GM19023 (cell line): ENCODE measurements around the gene CFAP161.
"Not testable (repeated sequence)": the region's sequence is repeated elsewhere in the genome, so short reads cannot be mapped to it uniquely, and the experiment has no call there.

Source experiments
- ATAC-seq: cut with Tn5 transposase; IDR thresholded peaks from one replicate; pipeline ENCODE4 v1.9.1; 2021; ENCODE audit warnings: mild to moderate bottlenecking, moderate library complexity; ENCODE audit not compliant: unreplicated experiment

CFAP161 gene

GRCh38 chr15:81106560-81106959 lies 27.5 kb upstream of the CFAP161 start:
- ATAC-seq = no peak

- ATAC-seq = no peak
These were observed 26.2 kb upstream of the CFAP161 start for GRCh38 chr15:81107889-81108288.

- ATAC-seq = no peak
These were observed 25.6 kb upstream of the CFAP161 start for GRCh38 chr15:81108427-81108826.

- no peak for ATAC-seq
These were observed 23.1 kb upstream of the CFAP161 start for GRCh38 chr15:81111018-81111417.

GRCh38 chr15:81111510-81112470 lies 22.3 kb upstream of the CFAP161 start:
- peak; percentile 82 for ATAC-seq

- ATAC-seq = no peak
These were observed 20.8 kb upstream of the CFAP161 start for GRCh38 chr15:81113204-81113657.

GRCh38 chr15:81113861-81114291 lies 20.2 kb upstream of the CFAP161 start:
- no peak for ATAC-seq

GRCh38 chr15:81115054-81115939 lies 18.8 kb upstream of the CFAP161 start:
- no peak for ATAC-seq

GRCh38 chr15:81117136-81117535 lies 16.9 kb upstream of the CFAP161 start:
- ATAC-seq = no peak

GRCh38 chr15:81117581-81117980 lies 16.5 kb upstream of the CFAP161 start:
- no peak for ATAC-seq

GRCh38 chr15:81118361-81118760 lies 15.7 kb upstream of the CFAP161 start:
- ATAC-seq = no peak

- no peak for ATAC-seq
These were observed 14.0 kb upstream of the CFAP161 start for GRCh38 chr15:81120069-81120468.

- no peak for ATAC-seq
These were observed 7.2 kb upstream of the CFAP161 start for GRCh38 chr15:81126892-81127291.

- not testable (repeated sequence) for ATAC-seq
These were observed 7.4 kb downstream of the CFAP161 start for GRCh38 chr15:81141478-81141877.

- no peak for ATAC-seq
These were observed 11.9 kb downstream of the CFAP161 start for GRCh38 chr15:81146006-81146405.

- no peak for ATAC-seq
These were observed 12.4 kb downstream of the CFAP161 start for GRCh38 chr15:81146466-81146865.

- ATAC-seq = no peak
These were observed 17.3 kb downstream of the CFAP161 start for GRCh38 chr15:81151389-81151788.

GRCh38 chr15:81152339-81152738 lies 18.3 kb downstream of the CFAP161 start:
- ATAC-seq = no peak

- no peak for ATAC-seq
These were observed 18.7 kb downstream of the CFAP161 start for GRCh38 chr15:81152799-81153198.

- ATAC-seq = no peak
These were observed 21.5 kb downstream of the CFAP161 start for GRCh38 chr15:81155375-81156218.

- no peak for ATAC-seq
These were observed 22.3 kb downstream of the CFAP161 start for GRCh38 chr15:81156324-81156723.
